Measurements from ENCODE around the gene GRIP1.

GRIP1 gene

DNA sequence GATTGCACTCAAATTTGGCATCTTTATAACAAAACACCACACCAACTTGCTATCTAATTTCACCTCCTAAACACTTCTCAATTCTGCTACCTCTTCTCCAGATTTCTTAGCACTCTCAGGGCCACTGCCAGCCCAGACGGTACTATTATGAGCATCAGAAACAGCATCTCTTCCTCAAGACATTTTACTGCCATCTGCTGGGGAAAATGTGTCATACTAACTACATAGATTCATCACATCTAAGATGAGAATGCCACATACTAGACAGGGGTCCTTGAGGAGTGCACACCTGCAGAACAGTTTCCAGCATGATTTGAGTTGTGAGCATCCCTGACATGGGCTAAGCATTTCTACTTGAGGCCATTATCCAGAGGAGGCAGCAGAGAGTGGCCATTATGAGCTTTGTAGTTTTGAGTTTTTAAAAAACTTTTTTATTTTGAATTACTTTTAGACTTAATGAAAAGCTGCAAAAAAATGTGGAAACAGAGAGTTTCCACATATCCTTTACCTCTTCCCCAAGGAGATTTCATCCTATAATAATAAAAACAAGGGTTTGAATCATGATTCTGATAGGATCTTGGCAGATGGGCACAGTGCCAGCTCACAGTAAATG is 15.1 kb upstream of the GRIP1 start:
- peak; percentile 64 for DNase-seq

DNA sequence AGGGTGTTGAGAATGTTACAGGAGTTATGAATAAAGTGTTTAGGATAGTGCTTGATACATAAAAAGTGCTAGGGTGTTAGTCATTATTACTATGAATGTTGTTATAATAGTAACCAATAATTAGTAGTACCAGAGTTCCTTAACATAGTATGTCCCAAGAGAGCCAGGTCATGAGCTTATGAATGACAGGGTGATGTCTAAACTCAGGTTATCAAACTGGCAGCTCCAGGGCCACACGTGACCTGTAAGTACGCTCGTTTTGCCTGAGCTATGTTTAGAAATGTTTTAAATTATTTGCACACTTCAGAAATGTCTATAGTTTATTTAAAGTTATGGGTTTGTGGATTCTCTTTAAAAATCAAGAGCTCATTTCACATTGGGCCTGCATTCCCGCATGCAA is 14.1 kb upstream of the GRIP1 start:
- DNase-seq: no peak

- DNase-seq: no peak
These were observed 13.3 kb upstream of the GRIP1 start for GRCh38 chr12:66692170-66692569.

GRCh38 chr12:66688846-66689439 is 10.1 kb upstream of the GRIP1 start:
- peak; percentile 49 for DNase-seq

DNA sequence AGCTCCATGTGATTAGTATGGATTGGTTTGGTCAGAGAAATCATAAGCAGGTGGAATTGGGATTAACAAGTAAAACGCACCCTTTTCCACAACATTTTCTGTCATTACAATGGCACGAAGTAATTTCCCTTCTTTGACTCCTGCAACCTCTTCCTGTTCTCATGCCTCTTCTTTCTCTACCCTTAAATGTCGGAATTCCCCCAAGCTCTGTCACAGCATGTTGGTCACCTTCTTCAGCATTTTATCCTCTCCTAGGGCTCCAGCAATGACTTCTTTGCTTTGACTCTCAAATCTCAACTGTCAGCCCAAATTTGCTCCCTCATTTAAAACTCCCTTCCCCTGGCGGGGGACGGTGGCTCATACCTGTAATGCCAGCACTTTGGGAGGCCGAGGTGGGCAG is 5.3 kb upstream of the GRIP1 start:
- no peak for DNase-seq

DNA sequence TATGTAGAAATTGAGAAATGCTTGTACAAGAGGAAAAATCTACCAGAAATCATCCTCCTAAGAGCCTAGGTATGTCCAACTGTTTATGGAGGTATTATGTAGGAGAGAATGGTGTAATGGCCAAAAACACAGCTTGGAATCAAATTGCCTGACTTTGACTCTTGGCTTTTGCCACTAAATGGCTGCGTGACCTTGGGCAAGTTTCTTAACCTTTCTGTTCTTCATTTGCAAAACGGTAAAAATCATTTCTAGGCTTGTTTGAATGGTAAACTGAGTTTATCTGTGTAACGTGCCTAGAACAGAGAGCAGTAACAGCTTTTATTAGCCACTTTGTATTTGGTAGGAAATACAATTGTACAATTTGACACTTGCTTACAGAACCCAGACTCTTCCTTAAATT is 4.9 kb upstream of the GRIP1 start:
- DNase-seq: no peak

DNA sequence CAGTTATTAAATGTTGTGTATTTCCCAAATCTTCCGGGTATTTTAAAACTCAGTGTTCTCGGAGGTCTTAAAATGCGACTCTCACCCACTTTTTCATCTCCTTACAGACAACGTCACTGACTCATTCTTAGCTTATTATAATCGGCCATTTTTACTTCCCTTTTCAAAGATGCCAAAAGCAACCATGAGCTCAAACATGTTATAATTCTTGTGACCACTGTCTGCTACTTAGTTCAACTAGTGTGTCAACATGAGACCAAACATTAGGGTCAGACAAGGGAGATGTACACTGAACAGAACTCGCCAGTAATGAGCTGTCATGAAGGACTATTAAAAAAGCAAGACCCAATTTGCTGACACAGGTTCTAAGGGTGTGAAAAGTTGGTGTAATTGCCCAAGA is 4.2 kb upstream of the GRIP1 start:
- no peak for DNase-seq

GRCh38 chr12:66679461-66680084 is 697 bp upstream of the GRIP1 start:
- DNase-seq: peak; percentile 18

- DNase-seq: no peak
These were observed 2.6 kb downstream of the GRIP1 start for GRCh38 chr12:66676241-66676640.

- no peak for DNase-seq
These were observed 4.3 kb downstream of the GRIP1 start for GRCh38 chr12:66674495-66675122.

GRCh38 chr12:66669541-66669940 is 9.3 kb downstream of the GRIP1 start:
- no peak for DNase-seq

DNA sequence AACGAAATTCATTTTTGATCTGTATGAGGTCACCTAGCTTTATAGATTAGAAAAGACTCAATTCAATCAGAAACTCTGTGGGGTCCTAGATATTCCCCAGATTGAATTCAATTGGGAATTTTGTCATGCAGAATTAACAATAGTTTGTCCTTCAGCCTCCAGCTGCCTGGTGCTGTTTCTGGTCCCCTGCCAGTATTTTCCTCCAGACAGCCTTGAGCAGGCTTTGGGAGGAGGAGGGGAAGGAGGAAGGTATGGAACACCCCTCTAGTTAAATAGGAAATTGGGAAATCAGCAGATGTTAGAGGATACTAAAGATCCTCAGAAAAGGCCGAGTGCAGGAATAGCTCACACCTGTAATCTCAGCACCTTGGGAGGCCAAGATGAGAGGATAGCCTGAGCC is 10.6 kb downstream of the GRIP1 start:
- DNase-seq: peak; percentile 32

GRCh38 chr12:66667906-66668305 is 11.0 kb downstream of the GRIP1 start:
- DNase-seq: no peak

DNA sequence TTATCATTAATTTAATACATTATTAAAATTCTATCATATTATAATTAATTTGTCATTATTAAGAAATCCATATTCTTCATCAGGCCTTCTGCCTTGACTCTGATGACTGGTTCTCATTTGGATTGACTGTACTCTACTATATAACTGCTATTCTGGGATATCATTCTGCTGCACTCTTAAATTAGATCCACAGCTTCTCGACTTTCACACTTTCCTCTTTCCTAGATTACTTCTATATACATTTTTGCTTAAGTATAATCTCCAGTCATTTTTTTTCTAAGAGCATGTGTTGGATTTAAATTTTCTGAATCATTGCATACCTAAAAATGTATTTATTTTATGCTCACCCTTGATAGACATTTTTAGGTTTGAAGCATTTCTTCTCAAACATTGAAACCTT is 12.4 kb downstream of the GRIP1 start:
- no peak for DNase-seq

DNA sequence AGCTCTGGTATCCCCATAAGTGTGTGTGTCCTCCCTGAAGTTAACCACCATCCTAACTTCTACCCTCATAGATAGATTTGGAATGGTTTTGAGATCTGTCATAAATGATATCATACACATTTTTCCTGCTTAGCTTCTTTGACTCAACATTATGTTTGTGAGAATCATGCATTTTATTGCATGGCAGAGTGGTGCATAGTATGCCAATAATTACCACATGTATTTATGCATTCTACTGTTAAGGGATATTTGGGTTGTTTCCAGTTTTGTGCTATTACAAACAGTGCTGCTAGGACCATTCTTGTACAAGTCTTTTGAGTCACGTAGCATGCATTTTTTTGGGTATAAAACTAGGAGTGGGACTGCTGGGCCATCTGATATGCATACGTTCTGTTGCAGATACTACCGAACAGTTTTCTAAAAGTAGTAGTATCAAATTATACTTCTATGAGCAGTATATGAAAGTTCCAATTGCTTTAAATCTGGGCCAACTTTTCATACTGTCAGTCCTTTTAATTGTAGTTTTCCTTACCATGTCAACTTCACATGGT is 13.4 kb downstream of the GRIP1 start:
- DNase-seq: no peak

DNA sequence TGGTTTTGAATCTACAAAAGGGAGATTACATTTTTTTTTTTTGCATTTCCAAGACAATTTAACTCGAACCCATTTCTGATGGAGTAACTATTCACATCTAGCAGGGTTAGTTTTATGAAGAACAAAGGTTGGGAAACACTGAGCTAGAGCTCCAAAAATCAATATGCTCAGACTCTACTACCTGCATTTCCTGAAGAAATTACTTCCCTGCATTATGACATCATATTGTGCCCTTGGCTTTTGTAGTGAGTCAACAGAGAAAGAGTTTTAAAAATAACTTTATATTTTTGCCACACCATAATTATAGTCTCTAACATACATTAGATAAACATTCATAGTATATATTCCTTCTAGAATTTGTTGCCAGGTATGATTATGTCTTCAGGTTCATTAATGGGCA is 14.8 kb downstream of the GRIP1 start:
- DNase-seq: no peak

DNA sequence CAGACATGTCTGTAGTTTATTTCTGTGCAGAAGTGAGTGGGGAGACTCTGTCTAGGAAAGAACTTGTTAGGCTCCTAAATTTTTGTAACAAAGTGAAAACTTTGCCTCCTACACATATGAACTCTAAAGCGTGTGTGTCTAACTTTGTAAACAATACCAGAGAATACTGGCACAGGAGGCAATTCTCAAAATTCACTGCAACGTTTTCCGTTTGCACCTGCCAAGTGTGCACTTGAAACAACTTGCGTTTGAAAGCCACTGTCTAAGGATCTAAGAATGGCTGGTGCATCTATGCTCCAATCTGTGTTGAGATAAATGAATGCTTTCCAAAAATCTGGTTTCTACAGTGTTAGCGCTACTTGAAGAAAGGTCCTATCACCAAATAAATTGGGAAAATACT is 15.3 kb downstream of the GRIP1 start:
- DNase-seq: peak; percentile 17

DNA sequence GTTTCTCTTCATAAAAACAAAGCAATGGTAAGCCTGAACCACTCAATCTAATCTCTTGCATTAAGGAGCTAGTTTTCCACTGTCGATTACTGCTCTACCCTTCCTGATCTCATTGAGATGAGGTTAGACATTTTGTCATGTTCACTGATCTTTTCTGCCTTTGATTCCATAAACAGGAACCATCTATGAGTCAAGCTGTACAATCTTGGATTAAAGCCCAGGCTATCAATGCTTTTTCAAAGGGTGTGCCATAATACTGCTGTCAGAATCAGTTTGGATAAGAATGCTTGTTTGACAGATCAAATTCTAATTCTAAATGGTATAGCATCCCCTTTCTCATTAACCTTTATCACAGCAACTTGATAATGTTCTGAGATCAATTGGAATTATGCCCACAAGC is 16.1 kb downstream of the GRIP1 start:
- DNase-seq: peak; percentile 30

GRCh38 chr12:66662179-66662578 is 16.7 kb downstream of the GRIP1 start:
- no peak for DNase-seq

DNA sequence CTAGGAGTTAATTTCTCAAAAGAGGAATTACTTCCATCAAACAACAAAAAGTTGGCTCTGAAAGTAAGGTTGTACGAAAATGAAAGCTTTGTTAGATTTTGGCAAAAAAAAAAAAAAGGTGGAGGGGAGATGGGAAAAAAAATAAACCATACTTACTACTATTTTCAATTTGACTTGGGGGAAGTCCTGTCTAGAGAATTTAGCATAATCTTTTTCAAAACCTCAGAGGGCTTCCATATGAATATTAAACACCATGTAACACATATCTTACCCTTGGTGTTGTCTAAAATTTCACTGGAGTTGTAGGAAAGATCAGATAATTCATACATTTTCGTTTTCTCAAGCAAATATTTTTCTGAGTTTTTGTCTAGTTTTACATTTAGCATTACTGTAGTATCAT is 17.5 kb downstream of the GRIP1 start:
- no peak for DNase-seq

DNA sequence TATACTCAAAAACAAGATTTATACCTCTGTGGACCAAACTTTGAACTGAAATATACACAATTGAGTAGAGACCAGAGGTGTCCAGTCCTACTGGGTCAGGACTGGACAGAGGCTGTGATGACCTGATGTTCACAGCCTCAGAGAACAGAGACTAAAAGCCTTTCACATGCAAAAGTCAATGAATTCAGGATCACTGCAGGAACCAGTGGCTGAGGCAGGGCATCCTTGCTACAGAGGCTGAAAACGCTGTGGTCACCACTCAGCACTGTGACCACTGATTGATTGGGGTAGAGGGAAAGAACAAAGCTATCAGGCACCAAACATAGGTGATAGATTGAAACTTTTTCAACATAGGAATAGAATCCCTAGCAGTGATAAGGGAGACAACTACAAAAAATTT is 25.1 kb downstream of the GRIP1 start:
- DNase-seq: no peak

- no peak for DNase-seq
These were observed 30.7 kb downstream of the GRIP1 start for GRCh38 chr12:66648033-66648735.

DNA sequence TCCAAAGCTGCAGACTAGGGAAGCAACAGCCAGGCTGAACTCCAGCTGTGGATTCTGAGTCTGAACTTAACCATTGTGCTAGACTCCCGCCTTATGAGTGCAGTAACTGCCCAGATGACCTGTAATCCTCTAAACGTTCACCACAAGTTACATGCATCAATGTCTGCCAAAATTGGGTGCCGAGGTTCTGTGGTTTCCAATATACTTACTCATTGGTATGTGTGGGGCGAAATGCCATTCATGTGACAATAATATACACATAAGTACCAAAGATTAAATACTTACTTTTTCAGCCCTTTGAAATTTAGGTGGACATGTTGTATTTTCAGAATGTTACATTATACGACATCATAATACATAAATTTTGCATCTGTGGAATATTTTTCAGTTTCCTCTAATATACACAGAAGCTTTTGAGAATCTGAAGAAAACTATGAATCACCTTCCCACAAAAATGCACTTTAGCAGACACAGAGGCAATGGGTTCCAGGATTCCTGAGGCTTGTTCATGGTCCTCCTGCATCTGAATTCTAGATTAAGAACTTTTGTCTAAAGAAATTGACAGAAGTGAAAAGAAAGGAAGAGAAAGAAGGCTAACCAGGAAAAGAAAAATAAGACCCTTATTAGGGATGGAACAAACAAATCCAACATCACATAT is 31.7 kb downstream of the GRIP1 start:
- no peak for DNase-seq
